ENCODE data around the gene SPIN1. TPM values are rescaled to one million over a fixed set of nuclear protein-coding genes. Genes with fewer than 3 reads are reported as not detected.

SPIN1 gene
- total RNA-seq, 2 donors from 2014 or later, result 27.8 to 28.2 TPM

DNA sequence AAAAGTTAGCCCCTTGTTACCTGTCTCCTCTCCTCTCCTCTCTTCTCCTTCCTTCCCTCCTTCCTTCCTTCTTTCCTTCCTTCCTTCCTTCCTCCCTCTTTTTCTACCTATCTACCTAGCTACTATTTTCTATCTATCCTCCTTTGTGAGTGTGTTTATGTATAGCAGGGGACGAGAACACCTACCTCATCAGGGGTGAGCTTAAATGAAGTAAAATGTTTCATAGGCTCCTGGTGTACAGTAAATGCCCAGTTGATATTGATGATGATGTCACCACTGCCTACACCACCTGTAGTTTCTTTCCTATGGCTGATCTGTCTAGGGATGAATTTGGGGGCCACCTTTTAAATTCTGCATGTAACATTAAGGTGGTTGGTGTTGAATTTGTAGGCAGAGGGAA is 4.3 kb downstream of the SPIN1 start:
- H3K9me3 Mint-ChIP-seq, result no peaks in the 10 kb centered on the region
- no peak overlapping the region for H3K27ac Mint-ChIP-seq
- H3K36me3 Mint-ChIP-seq (ENCODE audit: insufficient read depth in 2 of 2), result peaks cover 3 to 5% of the 10 kb centered on the region in 2 donors
- no peak overlapping the region for H3K4me3 Mint-ChIP-seq
- H3K4me1 Mint-ChIP-seq (ENCODE audit: low read depth), result peaks cover 46% of the 10 kb centered on the region
- no peaks in the 10 kb centered on the region for H3K27me3 Mint-ChIP-seq (ENCODE audit: low read depth)
- DNase-seq, result no peak
- ATAC-seq (replicated peaks in 1 of 2), result no peak

DNA sequence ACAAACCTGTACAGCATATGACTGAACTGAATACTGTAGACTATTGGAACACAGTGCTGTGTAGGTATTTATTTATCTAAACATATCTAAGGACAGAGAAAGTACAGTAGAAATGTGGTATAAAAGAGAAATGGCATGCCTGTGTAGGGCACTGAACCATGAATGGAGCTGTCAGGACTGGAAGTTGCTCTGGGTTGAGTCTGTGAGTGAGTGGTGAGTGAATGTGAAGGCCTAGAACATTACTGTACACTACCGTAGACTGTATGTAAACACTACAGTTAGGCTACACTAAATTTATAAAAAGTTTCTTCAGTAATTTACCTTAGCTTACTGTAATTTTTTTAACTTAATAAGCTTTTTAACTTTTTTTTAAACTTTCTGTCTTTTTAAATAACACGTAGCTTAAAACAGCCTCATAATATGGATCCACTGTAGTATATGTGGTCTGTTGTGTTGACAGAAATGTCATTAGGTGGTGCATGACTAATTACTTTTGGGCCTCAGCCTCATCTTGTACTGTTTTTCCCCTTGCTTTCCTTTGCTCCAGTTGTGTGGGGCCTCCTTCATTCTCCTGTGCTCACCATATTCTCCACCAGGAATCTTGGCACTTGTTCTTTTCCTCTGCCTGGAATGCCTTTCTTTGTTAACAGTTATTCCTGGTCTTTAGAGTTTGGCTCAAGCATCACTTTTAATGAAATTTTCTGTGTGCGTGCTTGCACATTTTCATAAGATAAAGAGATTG is 8.8 kb downstream of the SPIN1 start:
- DNase-seq (no peak), ATAC-seq (replicated peaks in 1 of 2) (no peak)
- H3K27me3 Mint-ChIP-seq (ENCODE audit: low read depth), result no peaks in the 10 kb centered on the region
- peaks cover 0 to 1% of the 10 kb centered on the region in 2 donors for H3K36me3 Mint-ChIP-seq (ENCODE audit: insufficient read depth in 2 of 2)
- peaks cover 32% of the 10 kb centered on the region for H3K4me1 Mint-ChIP-seq (ENCODE audit: low read depth)
- no peak overlapping the region for H3K4me3 Mint-ChIP-seq
- no peaks in the 10 kb centered on the region for H3K9me3 Mint-ChIP-seq
- no peak overlapping the region for H3K27ac Mint-ChIP-seq

DNA sequence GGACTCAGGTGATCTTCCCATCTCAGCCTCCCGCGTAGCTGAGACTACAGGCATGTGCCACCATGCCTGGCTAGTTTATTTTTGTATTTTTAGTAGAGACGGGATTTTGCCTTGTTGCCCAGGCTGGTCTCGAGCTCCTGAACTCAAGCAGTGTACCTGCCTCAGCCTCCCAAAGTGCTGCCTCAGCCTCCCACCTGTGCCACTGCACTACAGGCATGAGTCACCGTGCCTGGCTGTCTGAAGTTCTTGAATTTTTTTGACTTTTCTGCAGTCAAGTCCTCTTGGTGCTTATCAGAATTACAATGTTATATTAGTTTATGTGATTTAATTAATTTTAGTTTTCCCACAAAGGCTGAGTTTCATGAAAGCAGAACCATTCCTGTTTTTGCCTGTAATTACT is 9.8 kb downstream of the SPIN1 start:
- ATAC-seq (replicated peaks in 1 of 2) (no peak), DNase-seq (no peak)
- H3K4me1 Mint-ChIP-seq (ENCODE audit: low read depth), result peaks cover 28% of the 10 kb centered on the region
- peaks cover 0 to 3% of the 10 kb centered on the region in 2 donors for H3K36me3 Mint-ChIP-seq (ENCODE audit: insufficient read depth in 2 of 2)
- no peak overlapping the region for H3K27ac Mint-ChIP-seq
- no peak overlapping the region for H3K4me3 Mint-ChIP-seq
- no peaks in the 10 kb centered on the region for H3K27me3 Mint-ChIP-seq (ENCODE audit: low read depth)
- no peaks in the 10 kb centered on the region for H3K9me3 Mint-ChIP-seq

DNA sequence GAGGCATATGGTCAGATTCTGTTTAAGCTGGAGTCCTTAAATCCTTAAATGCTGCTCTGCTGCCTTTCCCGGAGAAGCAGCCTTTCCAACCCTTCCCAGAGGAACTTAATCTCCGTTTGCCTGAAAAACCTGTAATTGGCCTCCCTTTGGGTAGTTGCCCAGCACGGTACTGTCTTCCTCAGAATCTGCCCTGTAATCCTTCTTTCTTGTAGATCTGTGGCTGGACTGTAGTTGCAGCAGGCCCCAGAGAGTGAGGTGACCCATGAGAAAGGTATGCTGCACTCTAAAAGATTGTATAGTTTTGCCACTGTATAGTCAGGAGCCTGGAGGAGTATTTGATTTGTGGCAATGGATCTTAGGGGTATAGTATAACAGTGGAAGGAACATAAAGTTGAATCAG is 11.7 kb downstream of the SPIN1 start:
- Mint-ChIP-seq H3K4me3 (no peak overlapping the region), H3K36me3 (ENCODE audit: insufficient read depth in 2 of 2) (peaks cover 0 to 3% of the 10 kb centered on the region in 2 donors), H3K27ac (no peak overlapping the region), H3K4me1 (ENCODE audit: low read depth) (peaks cover 26% of the 10 kb centered on the region), H3K27me3 (ENCODE audit: low read depth) (no peaks in the 10 kb centered on the region), H3K9me3 (no peaks in the 10 kb centered on the region)
- ATAC-seq (replicated peaks in 1 of 2) (no peak), DNase-seq (no peak)

DNA sequence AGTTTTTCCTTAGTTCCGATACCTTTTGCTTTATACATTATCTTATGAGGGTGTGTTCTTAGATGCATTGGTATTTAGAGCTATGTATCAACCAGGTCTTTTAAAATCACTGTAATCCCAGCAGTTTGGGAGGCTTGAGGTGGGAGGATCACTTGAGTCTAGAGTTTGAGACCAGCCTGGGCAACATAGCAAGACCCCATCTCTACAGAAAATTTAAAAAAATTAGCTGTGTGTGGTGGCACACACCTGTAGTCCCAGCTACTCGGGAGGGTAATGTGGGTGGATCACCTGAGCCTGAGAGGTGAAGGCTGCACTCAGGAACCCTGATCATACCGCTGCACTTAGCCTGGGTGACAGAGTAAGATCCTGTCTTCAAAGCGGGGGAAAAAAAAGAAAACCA is 15.1 kb downstream of the SPIN1 start:
- no peak overlapping the region for H3K27ac Mint-ChIP-seq
- ATAC-seq (replicated peaks in 1 of 2) (no peak), DNase-seq (no peak)
- H3K9me3 Mint-ChIP-seq, result no peaks in the 10 kb centered on the region
- H3K36me3 Mint-ChIP-seq (ENCODE audit: insufficient read depth in 2 of 2), result peaks cover 0 to 5% of the 10 kb centered on the region in 2 donors
- H3K27me3 Mint-ChIP-seq (ENCODE audit: low read depth), result no peaks in the 10 kb centered on the region
- H3K4me1 Mint-ChIP-seq (ENCODE audit: low read depth), result peaks cover 13% of the 10 kb centered on the region
- H3K4me3 Mint-ChIP-seq, result no peak overlapping the region

DNA sequence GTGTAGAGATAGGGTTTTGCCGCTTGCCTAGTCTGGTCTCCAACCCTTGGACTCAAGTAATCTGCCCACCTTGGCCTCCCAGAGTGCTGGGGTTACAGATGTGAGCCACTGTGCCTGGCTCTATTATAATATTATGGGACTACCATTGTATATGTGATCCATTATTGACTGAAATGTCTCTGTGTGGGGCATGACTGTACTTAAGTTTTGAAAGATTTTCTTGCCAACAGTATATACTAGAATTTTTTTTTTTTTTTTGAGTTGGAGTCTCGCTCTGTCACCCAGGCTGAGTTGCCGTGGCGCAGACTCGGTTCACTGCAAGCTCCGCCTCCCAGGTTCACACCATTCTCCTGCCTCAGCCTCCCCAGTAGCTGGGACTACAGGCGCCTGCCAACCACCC is 17.8 kb downstream of the SPIN1 start:
- Mint-ChIP-seq H3K9me3 (peaks cover 5 to 7% of the 10 kb centered on the region in 2 donors), H3K4me3 (no peak overlapping the region), H3K4me1 (ENCODE audit: low read depth) (peaks cover 6% of the 10 kb centered on the region)

DNA sequence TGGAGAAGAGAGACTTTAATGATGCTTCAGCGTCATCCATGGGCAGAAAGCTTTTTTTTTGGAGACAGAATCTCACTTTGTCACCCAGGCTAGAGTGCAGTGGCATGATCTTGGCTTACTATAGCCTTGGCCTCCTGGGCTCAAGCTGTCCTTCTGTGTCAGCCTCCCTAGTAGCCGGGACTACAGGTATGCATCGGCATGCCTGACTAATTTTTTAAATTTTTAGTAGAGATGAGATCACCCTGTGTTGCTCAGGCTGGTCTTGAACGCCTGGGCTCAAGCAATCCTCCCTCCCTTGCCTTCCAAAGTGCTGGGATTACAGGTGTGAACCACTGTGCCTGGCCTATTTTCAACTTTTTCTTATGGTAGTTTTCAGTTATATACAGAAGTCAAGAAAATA is 23.2 kb downstream of the SPIN1 start:
- DNase-seq, result no peak
- ATAC-seq (replicated peaks in 1 of 2), result no peak
- H3K4me1 Mint-ChIP-seq (ENCODE audit: low read depth), result no peaks in the 10 kb centered on the region
- H3K9me3 Mint-ChIP-seq, result peaks cover 8 to 9% of the 10 kb centered on the region in 2 donors
- H3K27me3 Mint-ChIP-seq (ENCODE audit: low read depth), result no peaks in the 10 kb centered on the region
- peaks cover 14 to 23% of the 10 kb centered on the region in 2 donors for H3K36me3 Mint-ChIP-seq (ENCODE audit: insufficient read depth in 2 of 2)
- no peak overlapping the region for H3K27ac Mint-ChIP-seq
- H3K4me3 Mint-ChIP-seq, result no peak overlapping the region

More for the DNA sequence above, 17.8 kb downstream of the SPIN1 start:
- DNase-seq (no peak), ATAC-seq (replicated peaks in 1 of 2) (no peak)
- no peaks in the 10 kb centered on the region for H3K27me3 Mint-ChIP-seq (ENCODE audit: low read depth)
- no peak overlapping the region for H3K27ac Mint-ChIP-seq
- H3K36me3 Mint-ChIP-seq (ENCODE audit: insufficient read depth in 2 of 2), result peaks cover 9 to 15% of the 10 kb centered on the region in 2 donors

DNA sequence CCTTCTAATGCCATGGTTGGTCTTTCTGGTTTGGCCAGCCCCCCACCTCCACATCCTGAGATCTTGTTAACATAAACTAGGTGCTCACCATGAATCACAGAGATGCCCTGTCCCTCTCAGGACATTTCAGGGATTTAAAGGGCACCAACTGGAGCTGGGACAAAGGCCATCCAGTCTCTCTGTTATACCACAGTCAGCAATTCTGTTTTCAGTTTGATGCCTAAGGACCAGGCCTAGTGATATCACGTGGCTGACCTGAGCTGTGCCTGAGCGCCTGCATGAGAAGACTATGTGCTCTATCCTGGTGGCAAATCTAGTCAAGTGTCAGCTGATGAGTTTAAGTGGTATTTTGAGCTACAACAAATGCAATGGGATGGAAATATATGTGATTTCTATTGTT is 26.1 kb downstream of the SPIN1 start:
- Mint-ChIP-seq H3K36me3 (ENCODE audit: insufficient read depth in 2 of 2) (peaks cover 25 to 46% of the 10 kb centered on the region in 2 donors), H3K4me1 (ENCODE audit: low read depth) (peaks cover 19% of the 10 kb centered on the region), H3K9me3 (peaks cover 11 to 12% of the 10 kb centered on the region in 2 donors), H3K27ac (no peak overlapping the region), H3K27me3 (ENCODE audit: low read depth) (no peaks in the 10 kb centered on the region), H3K4me3 (no peak overlapping the region)
- DNase-seq (no peak), ATAC-seq (replicated peaks in 1 of 2) (no peak)

DNA sequence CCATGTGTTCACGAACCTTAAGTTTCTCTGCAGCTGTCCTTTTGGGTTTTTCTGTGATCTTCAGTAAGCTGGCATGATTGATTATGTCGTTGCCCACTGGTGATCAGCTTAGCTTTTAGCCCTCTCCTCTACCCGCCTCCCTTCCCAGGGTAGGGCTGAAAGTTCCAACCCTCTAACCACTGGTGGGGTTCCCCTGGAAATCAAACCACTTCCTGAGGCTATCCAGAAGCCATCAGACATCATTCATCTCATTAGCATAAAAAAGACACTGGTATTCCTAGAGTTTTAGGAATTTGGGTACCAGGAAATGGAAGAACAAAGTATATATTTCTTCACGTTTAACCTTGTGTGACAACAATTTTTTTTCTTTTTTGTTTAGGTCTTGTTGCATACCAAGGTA is 29.8 kb downstream of the SPIN1 start:
- Mint-ChIP-seq H3K9me3 (peaks cover 9 to 13% of the 10 kb centered on the region in 2 donors), H3K27ac (no peak overlapping the region), H3K36me3 (ENCODE audit: insufficient read depth in 2 of 2) (peaks cover 28 to 54% of the 10 kb centered on the region in 2 donors), H3K4me3 (no peak overlapping the region), H3K4me1 (ENCODE audit: low read depth) (peaks cover 19% of the 10 kb centered on the region), H3K27me3 (ENCODE audit: low read depth) (no peaks in the 10 kb centered on the region)
- DNase-seq (no peak), ATAC-seq (replicated peaks in 1 of 2) (no peak)

DNA sequence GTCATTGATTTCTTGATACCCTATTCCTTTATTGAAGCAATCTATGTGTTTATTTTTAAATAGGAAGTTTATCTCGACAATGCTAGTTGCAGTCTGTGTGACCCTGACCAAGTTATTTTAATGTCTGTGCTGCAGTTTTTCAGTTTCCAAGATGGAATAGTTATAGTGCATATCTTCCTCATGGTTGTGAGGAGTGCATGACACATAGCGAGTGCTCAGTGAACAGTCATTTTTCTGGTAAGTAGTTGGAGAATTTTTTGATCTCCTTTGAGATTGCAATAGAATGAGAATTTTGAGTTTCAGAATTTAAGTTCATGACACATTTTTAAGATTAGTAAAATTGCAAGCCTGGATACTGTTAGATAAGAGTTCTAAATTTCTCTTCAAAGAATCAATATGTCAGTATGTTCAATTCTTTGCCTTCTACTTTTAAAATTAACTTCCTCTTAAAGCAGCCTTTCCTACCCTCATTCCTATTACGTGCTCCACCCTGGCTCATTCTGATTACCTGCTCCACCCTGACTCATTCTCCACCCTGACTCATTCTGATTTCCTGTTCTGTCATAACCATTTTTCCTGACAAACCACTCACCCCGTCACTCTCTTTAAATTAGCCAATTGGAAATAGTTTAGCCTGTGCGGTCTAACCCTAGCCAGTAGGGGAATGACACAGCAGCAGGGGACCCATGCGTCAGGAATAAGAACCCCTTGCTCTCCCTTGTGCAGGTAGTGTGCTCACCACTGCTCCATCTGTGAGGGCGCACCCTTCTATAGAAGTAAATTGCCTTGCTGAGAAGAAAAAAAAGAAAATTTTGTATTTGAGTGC is 30.7 kb downstream of the SPIN1 start:
- peaks cover 11 to 15% of the 10 kb centered on the region in 2 donors for H3K9me3 Mint-ChIP-seq
- DNase-seq (peak; percentile 55 to 58), ATAC-seq (replicated peaks in 1 of 2) (peak; percentile 87 to 95)
- peaks cover 30 to 54% of the 10 kb centered on the region in 2 donors for H3K36me3 Mint-ChIP-seq (ENCODE audit: insufficient read depth in 2 of 2)
- H3K4me3 Mint-ChIP-seq, result peak overlapping the region in 1 of 2 donors; percentile 1
- peak overlapping the region; percentile 47 for H3K27ac Mint-ChIP-seq
- no peaks in the 10 kb centered on the region for H3K27me3 Mint-ChIP-seq (ENCODE audit: low read depth)
- peaks cover 19% of the 10 kb centered on the region for H3K4me1 Mint-ChIP-seq (ENCODE audit: low read depth)

DNA sequence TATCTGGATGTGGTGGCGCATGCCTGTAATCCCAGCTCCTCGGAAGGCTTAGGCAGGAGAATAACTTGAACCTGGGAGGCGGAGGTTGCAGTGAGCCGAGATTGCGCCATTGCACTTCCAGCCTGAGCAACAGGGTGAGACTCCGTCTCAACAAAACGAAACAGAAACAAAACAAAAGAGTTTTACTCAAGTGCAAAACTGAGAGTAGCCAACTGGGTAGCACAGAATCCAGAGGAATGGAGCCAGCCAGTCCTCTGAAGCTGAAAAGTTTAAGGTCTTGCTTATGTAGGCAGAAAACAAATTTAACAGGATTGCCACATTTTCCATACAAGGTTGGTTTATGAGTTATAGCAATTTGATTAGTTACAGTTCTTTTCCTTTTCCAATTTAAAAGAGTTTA is 32.0 kb downstream of the SPIN1 start:
- Mint-ChIP-seq H3K9me3 (peaks cover 11 to 13% of the 10 kb centered on the region in 2 donors), H3K36me3 (ENCODE audit: insufficient read depth in 2 of 2) (peaks cover 27 to 51% of the 10 kb centered on the region in 2 donors), H3K4me1 (ENCODE audit: low read depth) (peaks cover 19% of the 10 kb centered on the region), H3K27me3 (ENCODE audit: low read depth) (no peaks in the 10 kb centered on the region), H3K4me3 (no peak overlapping the region), H3K27ac (no peak overlapping the region)
- ATAC-seq (replicated peaks in 1 of 2), result no peak
- no peak for DNase-seq

DNA sequence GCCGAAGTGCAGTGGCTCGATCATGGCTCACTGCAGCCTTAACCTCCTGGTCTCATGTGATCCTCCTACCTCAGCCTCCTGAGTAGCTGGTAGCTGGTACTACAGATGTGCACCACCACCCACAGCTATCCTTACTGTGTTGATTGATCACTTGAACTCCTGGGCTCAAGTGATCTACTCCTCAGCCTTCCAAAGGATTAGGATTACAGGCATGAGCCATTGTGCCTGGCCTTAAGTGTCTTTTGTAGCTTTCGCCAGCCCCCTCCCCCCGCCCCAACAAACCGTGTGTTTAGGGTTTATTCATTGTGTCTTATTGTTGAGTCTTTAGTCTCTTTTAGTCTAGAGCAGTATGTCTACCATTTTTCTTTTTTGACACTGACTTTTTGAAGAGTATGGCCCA is 33.1 kb downstream of the SPIN1 start:
- H3K27me3 Mint-ChIP-seq (ENCODE audit: low read depth), result no peaks in the 10 kb centered on the region
- no peak overlapping the region for H3K4me3 Mint-ChIP-seq
- no peak overlapping the region for H3K27ac Mint-ChIP-seq
- peaks cover 10 to 13% of the 10 kb centered on the region in 2 donors for H3K9me3 Mint-ChIP-seq
- peaks cover 19% of the 10 kb centered on the region for H3K4me1 Mint-ChIP-seq (ENCODE audit: low read depth)
- no peak for ATAC-seq (replicated peaks in 1 of 2)
- DNase-seq, result no peak
- peaks cover 27 to 48% of the 10 kb centered on the region in 2 donors for H3K36me3 Mint-ChIP-seq (ENCODE audit: insufficient read depth in 2 of 2)

DNA sequence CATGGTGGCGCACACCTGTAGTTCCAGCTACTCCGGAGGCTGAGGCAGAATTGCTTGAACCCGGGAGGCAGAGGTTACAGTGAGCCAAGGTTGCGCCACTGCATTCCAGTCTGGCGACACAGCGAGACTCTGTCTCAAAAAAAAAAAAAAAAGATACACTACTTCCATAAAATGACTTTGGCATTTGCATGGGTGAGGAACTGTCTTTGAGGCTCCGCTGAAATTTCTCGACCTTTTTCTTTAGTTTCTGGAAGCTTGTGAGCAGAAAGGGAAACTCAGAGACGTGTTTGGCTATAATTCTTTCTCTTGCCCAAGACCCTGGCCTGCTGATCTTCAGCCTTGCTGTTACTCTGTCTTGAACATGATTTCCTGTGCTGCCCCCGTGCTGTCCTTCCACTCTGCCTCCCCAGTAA is 37.3 kb downstream of the SPIN1 start:
- Mint-ChIP-seq H3K36me3 (ENCODE audit: insufficient read depth in 2 of 2) (peaks cover 8 to 11% of the 10 kb centered on the region in 2 donors), H3K4me1 (ENCODE audit: low read depth) (peaks cover 6% of the 10 kb centered on the region), H3K4me3 (no peak overlapping the region), H3K27me3 (ENCODE audit: low read depth) (no peaks in the 10 kb centered on the region), H3K9me3 (peaks cover 6 to 9% of the 10 kb centered on the region in 2 donors), H3K27ac (no peak overlapping the region)
- ATAC-seq (replicated peaks in 1 of 2), result no peak
- no peak for DNase-seq

All from activated T-cell treated with anti-CD3 and anti-CD28 coated beads, Interleukin-2, amount 50 U/mL, for 72 hours (primary cell).